Loucy (cell line): ENCODE measurements around the gene ACAT1.

Experiments
- H2AFZ ChIP-seq: fragments of 200-600 bp; sonication (generic); 2 replicates; pipeline ENCODE4 v1.6.0; 2016; ENCODE audit warnings: antibody characterized with exemption, mild to moderate bottlenecking, low read length, moderate library complexity
- H3F3A ChIP-seq: fragments of 200-600 bp; 2 replicates; pipeline ENCODE4 v1.6.0; 2016; ENCODE audit warnings: antibody characterized with exemption, low read depth, mild to moderate bottlenecking
- H3K27me3 ChIP-seq: fragments of 200-600 bp; sonication (generic); 2 replicates; pipeline ENCODE4 v1.6.1; 2014; ENCODE audit warnings: low read length, mild to moderate bottlenecking; ENCODE audit not compliant: insufficient read depth, poor library complexity, severe bottlenecking
- H3K36me3 ChIP-seq: fragments of 200-600 bp; sonication (generic); 2 replicates; pipeline ENCODE4 v1.6.1; 2016; ENCODE audit warnings: low read length; ENCODE audit not compliant: insufficient read depth
- H3K4me1 ChIP-seq: fragments of 200-600 bp; sonication (generic); 2 replicates; pipeline ENCODE4 v1.5.1; 2014; ENCODE audit warnings: low read length, mild to moderate bottlenecking; ENCODE audit not compliant: insufficient read depth, poor library complexity, severe bottlenecking
- H3K4me2 ChIP-seq: fragments of 200-600 bp; sonication (generic); 2 replicates; pipeline ENCODE4 v1.6.0; 2014; ENCODE audit warnings: antibody characterized with exemption, low read length, low read depth, mild to moderate bottlenecking; ENCODE audit not compliant: poor library complexity, severe bottlenecking
- H3K4me3 ChIP-seq: fragments of 200-600 bp; sonication (generic); 2 replicates; pipeline ENCODE4 v1.5.1; 2014; ENCODE audit warnings: low read length, mild to moderate bottlenecking, mixed read lengths; ENCODE audit not compliant: poor library complexity, severe bottlenecking
- H3K79me2 ChIP-seq: fragments of 200-600 bp; sonication (generic); 2 replicates; pipeline ENCODE4 v1.6.1; 2014; ENCODE audit warnings: low read length; ENCODE audit not compliant: insufficient read depth
- H3K9ac ChIP-seq: fragments of 200-600 bp; sonication (generic); 2 replicates; pipeline ENCODE4 v1.6.0; 2014; ENCODE audit warnings: mild to moderate bottlenecking, low read depth, low read length, moderate library complexity; ENCODE audit not compliant: poor library complexity, severe bottlenecking
- H3K9me2 ChIP-seq: fragments of 200-600 bp; sonication (generic); replicated peaks from 2 replicates; pipeline ENCODE4 v1.6.1; 2016; ENCODE audit warnings: low read depth, low read length, mixed read lengths
- H3K9me3 ChIP-seq: fragments of 200-600 bp; sonication (generic); 2 replicates; pipeline ENCODE4 v1.6.1; 2014; ENCODE audit warnings: mild to moderate bottlenecking, antibody characterized with exemption, low read length, low read depth; ENCODE audit not compliant: insufficient read depth
- H4K20me1 ChIP-seq: fragments of 200-600 bp; sonication (generic); 2 replicates; pipeline ENCODE4 v1.6.0; 2014; ENCODE audit warnings: antibody characterized with exemption, low read length, mild to moderate bottlenecking; ENCODE audit not compliant: insufficient read depth, poor library complexity, severe bottlenecking
- EZH2phosphoT487 ChIP-seq: fragments of 200-600 bp; IDR thresholded peaks from 2 replicates; pipeline ENCODE4 v1.6.1; 2018; ENCODE audit warnings: antibody characterized with exemption, mild to moderate bottlenecking, moderate library complexity, borderline replicate concordance
- TF ChIP-seq, protein P1 (sequence below): fragments of 200-600 bp; sonication (generic); conservative IDR thresholded peaks from 2 replicates; pipeline ENCODE4 v1.5.1; 2014; ENCODE audit warnings: mild to moderate bottlenecking, antibody characterized with exemption, low read length

ACAT1 gene

DNA sequence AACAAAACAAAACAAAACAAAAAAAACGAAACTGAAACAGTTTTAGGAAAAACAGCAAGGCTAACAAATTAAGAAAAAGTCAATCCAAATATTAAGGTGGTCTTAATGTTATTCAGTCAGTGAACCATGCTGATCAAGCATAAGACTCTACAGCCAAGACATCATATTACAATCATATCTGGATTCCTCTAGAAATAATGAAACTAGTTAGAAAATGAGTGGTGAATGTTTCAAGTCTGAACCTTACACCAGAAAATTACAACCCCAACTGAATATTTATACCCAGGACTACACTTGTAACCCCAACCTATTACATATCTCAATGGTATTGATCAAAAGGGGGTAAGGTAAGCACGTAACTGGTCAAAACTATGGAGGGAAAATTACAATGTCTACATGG, 48.8 kb downstream of the ACAT1 start:
- H3K4me1 ChIP-seq, result no peaks in the 10 kb centered on the region
- no peak overlapping the region for H3K9ac ChIP-seq
- H3K4me2 ChIP-seq, result no peak overlapping the region
- H2AFZ ChIP-seq, result no peak overlapping the region
- no peak overlapping the region for H3K4me3 ChIP-seq
- H3F3A ChIP-seq, result no peaks in the 10 kb centered on the region
- H3K9me3 ChIP-seq, result no peaks in the 10 kb centered on the region
- peaks cover 89% of the 10 kb centered on the region; the same call in 1 of the 2 replicates for H3K36me3 ChIP-seq
- no peaks in the 10 kb centered on the region for H3K9me2 ChIP-seq
- no peaks in the 10 kb centered on the region for H4K20me1 ChIP-seq
- no peaks in the 10 kb centered on the region for H3K79me2 ChIP-seq
- H3K27me3 ChIP-seq, result no peaks in the 10 kb centered on the region
- TF ChIP-seq, protein P1, sequence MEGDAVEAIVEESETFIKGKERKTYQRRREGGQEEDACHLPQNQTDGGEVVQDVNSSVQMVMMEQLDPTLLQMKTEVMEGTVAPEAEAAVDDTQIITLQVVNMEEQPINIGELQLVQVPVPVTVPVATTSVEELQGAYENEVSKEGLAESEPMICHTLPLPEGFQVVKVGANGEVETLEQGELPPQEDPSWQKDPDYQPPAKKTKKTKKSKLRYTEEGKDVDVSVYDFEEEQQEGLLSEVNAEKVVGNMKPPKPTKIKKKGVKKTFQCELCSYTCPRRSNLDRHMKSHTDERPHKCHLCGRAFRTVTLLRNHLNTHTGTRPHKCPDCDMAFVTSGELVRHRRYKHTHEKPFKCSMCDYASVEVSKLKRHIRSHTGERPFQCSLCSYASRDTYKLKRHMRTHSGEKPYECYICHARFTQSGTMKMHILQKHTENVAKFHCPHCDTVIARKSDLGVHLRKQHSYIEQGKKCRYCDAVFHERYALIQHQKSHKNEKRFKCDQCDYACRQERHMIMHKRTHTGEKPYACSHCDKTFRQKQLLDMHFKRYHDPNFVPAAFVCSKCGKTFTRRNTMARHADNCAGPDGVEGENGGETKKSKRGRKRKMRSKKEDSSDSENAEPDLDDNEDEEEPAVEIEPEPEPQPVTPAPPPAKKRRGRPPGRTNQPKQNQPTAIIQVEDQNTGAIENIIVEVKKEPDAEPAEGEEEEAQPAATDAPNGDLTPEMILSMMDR, result no peak
- no peak for TF ChIP-seq EZH2phosphoT487

DNA sequence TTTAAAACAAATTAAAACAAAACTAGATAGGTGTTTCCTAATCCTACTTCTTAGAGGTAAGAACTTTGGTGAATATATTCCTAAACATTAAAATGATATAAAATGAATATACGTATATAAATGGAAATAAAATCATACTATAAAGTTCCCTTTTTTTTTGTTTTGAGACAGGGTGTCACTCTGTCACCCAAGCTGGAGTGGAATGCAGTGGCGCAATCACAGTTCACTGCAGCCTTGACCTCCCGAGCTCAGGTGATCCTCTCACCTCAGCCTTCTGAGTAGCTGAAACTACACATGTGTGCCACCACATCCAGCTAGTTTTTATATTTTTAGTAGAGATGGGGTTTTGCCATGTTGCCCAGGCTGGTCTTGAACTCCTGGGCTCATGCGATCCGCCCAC, 56.2 kb downstream of the ACAT1 start:
- H3K27me3 ChIP-seq, result no peaks in the 10 kb centered on the region
- H2AFZ ChIP-seq, result no peak overlapping the region
- H3K9ac ChIP-seq, result no peak overlapping the region
- H3F3A ChIP-seq, result no peaks in the 10 kb centered on the region
- no peak overlapping the region for H3K4me3 ChIP-seq
- H3K9me2 ChIP-seq, result no peaks in the 10 kb centered on the region
- H3K36me3 ChIP-seq, result peaks cover 73% of the 10 kb centered on the region
- no peaks in the 10 kb centered on the region for H4K20me1 ChIP-seq
- TF ChIP-seq, protein P1, result no peak
- no peak for TF ChIP-seq EZH2phosphoT487
- no peaks in the 10 kb centered on the region for H3K9me3 ChIP-seq
- no peaks in the 10 kb centered on the region for H3K4me1 ChIP-seq
- no peak overlapping the region for H3K4me2 ChIP-seq
- no peaks in the 10 kb centered on the region for H3K79me2 ChIP-seq

DNA sequence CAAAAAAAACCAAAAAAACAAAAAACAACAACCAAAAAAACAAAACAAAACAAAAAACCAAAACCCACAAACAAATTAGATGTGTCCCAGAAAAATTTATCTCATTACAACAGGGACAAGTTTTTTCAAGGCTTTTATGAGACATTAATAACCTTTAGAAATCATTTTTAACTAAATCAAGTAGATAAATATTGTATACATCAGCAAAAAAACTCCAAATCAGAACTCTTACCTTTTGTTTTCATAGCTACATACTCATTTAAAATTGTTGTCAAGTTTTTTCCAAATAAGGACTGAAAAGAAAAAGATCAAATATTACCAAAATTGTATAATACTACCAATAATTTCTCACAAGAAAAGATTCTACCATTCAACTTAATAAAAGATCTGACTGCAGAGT, 72.4 kb downstream of the ACAT1 start:
- H3K9ac ChIP-seq, result no peak overlapping the region
- H4K20me1 ChIP-seq, result peaks cover 6% of the 10 kb centered on the region
- no peak overlapping the region for H2AFZ ChIP-seq
- H3K4me3 ChIP-seq, result no peak overlapping the region
- H3K27me3 ChIP-seq, result no peaks in the 10 kb centered on the region
- H3K36me3 ChIP-seq, result peaks cover 70% of the 10 kb centered on the region
- peaks cover 2% of the 10 kb centered on the region for H3K4me1 ChIP-seq
- H3F3A ChIP-seq, result no peaks in the 10 kb centered on the region
- no peak for TF ChIP-seq EZH2phosphoT487
- TF ChIP-seq, protein P1, result no peak
- H3K9me3 ChIP-seq, result no peaks in the 10 kb centered on the region
- no peaks in the 10 kb centered on the region for H3K9me2 ChIP-seq
- peaks cover 14% of the 10 kb centered on the region; the same call in 1 of the 2 replicates for H3K79me2 ChIP-seq
- no peak overlapping the region for H3K4me2 ChIP-seq
